HG03558 (cell line): ENCODE results near the gene LTN1.
"Not testable (repeated sequence)": the region's sequence is repeated elsewhere in the genome, so short reads cannot be mapped to it uniquely, and the experiment has no call there.

ENCODE experiments used
- ATAC-seq: cut with Tn5 transposase; IDR thresholded peaks from one replicate; pipeline ENCODE4 v1.9.1; 2021; ENCODE audit warnings: moderate number of reproducible peaks; ENCODE audit not compliant: unreplicated experiment; ENCODE audit errors: extremely low read depth

LTN1 gene, protein sequence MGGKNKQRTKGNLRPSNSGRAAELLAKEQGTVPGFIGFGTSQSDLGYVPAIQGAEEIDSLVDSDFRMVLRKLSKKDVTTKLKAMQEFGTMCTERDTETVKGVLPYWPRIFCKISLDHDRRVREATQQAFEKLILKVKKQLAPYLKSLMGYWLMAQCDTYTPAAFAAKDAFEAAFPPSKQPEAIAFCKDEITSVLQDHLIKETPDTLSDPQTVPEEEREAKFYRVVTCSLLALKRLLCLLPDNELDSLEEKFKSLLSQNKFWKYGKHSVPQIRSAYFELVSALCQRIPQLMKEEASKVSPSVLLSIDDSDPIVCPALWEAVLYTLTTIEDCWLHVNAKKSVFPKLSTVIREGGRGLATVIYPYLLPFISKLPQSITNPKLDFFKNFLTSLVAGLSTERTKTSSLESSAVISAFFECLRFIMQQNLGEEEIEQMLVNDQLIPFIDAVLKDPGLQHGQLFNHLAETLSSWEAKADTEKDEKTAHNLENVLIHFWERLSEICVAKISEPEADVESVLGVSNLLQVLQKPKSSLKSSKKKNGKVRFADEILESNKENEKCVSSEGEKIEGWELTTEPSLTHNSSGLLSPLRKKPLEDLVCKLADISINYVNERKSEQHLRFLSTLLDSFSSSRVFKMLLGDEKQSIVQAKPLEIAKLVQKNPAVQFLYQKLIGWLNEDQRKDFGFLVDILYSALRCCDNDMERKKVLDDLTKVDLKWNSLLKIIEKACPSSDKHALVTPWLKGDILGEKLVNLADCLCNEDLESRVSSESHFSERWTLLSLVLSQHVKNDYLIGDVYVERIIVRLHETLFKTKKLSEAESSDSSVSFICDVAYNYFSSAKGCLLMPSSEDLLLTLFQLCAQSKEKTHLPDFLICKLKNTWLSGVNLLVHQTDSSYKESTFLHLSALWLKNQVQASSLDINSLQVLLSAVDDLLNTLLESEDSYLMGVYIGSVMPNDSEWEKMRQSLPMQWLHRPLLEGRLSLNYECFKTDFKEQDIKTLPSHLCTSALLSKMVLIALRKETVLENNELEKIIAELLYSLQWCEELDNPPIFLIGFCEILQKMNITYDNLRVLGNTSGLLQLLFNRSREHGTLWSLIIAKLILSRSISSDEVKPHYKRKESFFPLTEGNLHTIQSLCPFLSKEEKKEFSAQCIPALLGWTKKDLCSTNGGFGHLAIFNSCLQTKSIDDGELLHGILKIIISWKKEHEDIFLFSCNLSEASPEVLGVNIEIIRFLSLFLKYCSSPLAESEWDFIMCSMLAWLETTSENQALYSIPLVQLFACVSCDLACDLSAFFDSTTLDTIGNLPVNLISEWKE (N-terminal part only)

DNA sequence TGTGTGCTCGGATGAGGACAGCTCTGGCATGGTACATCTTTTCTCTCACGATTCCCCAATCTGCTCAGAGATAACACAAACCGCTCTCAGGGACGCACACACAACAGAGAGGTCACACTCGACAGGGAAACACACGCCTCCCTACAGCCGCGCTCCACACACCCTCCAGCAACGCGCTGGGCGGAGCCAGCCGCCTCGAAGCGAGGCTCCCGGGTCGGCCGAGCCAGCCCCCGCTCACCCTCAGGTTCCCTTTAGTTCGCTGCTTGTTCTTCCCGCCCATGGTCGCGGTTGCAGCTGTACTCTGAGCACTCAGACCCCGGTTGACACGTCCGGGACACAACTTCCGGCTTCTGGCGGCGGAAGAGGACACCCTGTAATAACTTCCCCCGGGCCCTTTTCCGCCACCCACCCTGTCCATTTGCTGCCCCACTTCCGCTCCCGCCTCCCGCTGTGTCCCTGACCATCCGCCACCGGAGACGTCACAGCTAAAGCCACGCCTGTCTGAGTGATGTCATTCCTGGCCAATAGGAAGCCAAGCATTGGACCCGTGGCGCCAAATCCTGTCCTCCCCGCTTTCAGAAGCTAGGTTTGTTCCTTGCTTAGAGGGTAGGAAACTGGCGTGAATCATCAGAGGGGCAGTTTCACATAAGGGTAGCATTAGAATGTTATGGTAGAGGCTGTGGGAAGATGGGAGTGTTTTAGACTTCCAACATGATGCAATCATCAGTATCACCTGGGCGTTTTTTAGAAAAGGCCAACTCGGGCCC, at the start of gene LTN1:
Gene LTN1 (minus strand): TSS at position 352 of the 767 bp plus-strand sequence. CDS start 72 bp downstream, at position 280.
- peak; percentile 97 for ATAC-seq

DNA sequence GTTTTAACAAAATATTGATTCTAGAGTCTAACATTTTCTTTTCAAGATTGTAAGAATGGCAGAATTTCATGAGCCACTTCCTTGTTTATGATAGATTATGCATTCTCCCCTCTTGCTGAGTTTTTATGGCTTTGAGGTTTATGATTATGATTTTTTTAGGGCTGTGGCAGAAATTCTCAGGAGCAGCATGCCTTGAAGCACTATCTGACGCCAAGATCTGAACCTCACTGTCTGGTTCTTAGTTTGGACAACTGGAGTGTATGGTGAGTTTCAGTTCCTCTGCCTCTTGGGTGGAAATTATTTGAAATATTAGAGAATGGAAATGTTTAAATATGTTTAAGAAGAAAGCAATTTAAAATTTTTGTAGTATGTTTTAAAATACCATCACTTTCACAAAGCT, 42.0 kb upstream of the LTN1 start:
- no peak for ATAC-seq

GRCh38 chr21:29033871-29034270, 41.2 kb upstream of the LTN1 start:
- no peak for ATAC-seq

DNA sequence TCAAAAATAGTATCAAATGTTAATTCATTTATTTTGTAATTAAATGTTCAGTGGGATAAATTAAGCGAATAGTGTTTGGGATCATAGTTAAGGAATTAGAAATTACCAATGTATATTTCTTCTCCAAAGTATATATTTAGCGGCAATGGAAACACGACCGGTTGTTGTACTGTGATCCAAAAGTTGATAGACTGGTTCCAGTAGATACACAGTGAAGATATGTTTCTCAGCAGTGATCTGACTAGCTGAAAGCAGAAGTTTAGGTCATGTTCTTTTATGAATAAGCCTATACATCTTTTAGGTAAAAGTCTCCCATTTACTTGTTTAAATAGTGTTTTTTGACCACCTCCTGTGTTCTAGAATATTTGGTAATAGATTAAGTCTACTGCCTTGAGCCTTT, 40.6 kb upstream of the LTN1 start:
- ATAC-seq = no peak

- no peak for ATAC-seq
Measured at GRCh38 chr21:29030909-29031308, 38.2 kb upstream of the LTN1 start.

- no peak for ATAC-seq
Measured at GRCh38 chr21:29029524-29029923, 36.8 kb upstream of the LTN1 start.

DNA sequence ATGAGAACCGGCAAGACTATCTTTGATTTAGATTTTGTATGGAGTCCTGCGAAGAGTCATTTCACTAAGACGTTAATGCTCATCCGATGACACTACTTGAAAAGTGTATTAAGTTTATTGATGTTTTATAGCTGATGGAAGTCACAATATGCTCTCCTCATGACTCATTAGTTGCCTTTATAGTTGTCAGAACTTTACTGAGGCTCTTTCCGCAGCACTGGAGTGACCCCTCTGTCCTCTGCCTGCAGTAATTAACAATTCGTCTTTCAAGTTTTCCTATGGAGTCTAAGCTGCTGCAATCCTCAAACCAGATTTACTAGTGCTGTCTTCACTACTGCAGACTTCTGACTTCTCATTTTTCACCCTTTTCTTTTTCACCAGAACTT, 32.6 kb upstream of the LTN1 start:
- ATAC-seq = no peak

DNA sequence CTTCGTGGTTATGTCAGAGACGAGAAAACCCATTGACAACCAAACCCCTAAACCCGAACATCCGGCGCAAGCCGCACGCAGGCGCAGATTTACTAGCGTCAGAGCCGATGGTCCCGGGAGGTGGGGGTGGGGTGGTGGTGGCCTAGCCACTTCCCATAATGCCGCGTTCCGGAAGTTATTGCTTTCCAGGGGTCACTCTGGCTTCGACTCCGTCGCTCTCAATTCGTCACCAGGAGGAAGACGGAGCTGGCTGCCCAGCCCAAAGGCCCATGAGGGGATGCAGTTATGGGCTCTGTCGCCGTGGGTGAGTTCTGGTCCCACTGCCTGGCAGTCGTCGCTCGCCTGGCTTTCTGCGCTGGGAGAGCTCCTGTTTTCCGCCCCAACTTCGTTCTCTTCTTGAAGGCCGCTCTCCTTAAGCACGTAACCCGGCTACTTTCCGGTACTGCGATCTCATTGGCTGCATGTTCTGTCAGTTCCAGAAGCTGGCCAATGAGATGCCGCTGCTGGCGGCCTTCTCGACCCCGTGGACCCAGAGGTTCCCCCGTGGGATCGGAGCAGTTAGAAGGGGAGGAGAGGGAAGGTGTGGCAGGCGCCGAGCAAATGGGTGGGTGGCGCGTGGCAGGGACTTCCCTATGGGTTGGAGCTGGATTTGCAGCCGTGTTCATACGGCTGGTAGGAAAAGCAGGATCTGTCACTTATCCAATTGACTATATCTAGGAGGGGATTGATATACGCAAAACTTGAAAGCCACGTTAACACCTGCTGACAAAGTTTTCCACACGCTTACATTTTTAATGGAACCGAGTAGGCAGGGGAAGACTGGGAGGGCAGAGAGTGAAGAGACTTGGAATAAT, 32.0 kb upstream of the LTN1 start, which contains the start of gene USP16:
Gene USP16 (plus strand): TSS at position 195 of the 854 bp plus-strand sequence. CDS start 3,246 bp downstream, outside the sequence.
- ATAC-seq = peak; percentile 90

DNA sequence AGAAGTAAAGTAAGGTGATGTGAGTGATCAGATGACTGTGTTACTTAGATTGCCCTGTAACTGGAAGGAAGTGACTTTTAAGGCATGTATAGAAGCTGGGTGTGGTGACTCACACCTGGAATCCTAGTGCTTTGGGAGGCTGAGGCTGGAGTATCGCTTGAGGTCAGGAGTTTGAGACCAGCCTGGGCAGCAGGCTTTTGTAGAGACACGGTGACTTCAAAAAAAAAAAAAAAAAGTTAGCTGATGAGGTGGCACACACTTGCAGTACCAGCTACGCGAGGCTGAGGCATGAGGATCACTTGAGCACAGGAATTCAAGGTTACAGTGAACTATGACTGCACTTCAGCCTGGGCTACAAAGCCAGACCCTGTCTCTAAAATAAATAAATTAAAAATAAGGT, 29.5 kb upstream of the LTN1 start:
- ATAC-seq = no peak

- ATAC-seq = no peak
Measured at GRCh38 chr21:29018540-29018939, 25.9 kb upstream of the LTN1 start.

- no peak for ATAC-seq
Measured at GRCh38 chr21:29017639-29018237, 25.1 kb upstream of the LTN1 start.

DNA sequence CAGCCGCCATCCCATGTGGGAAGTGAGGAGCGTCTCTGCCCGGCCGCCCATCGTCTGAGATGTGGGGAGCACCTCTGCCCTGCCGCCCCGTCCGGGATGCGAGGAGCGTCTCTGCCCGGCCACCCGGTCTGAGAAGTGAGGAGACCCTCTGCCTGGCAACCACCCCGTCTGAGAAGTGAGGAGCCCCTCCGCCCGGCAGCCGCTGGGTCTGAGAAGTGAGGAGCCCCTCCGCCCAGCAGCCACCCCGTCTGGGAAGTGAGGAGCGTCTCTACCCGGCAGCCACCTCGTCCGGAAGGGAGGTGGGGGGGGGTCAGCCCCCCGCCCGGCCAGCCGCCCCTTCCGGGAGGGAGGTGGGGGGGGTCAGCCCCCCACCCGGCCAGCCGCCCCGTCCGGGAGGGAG, 18.6 kb upstream of the LTN1 start:
- ATAC-seq = not testable (repeated sequence)

DNA sequence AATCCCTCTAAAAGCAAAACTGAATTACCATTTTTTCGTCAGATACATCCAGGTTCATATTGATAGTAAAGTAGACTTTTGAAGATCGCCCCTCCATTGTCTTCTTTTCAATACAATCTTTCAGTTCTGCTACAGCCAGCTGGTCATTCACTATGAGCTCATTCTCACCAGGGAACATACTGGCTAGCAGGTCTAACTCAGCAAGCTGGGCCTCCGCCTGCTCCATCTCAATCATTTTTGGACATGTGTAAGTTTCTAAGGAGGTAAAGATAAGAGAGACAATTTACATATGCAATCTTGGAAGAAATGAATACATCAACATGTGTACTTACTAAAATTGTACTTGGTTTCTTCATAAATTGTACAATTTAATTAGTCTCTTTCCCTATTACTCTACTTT, 15.7 kb upstream of the LTN1 start:
- no peak for ATAC-seq

- ATAC-seq = no peak
Measured at GRCh38 chr21:29007810-29008209, 15.1 kb upstream of the LTN1 start.

GRCh38 chr21:29007135-29007534, 14.5 kb upstream of the LTN1 start:
- no peak for ATAC-seq

DNA sequence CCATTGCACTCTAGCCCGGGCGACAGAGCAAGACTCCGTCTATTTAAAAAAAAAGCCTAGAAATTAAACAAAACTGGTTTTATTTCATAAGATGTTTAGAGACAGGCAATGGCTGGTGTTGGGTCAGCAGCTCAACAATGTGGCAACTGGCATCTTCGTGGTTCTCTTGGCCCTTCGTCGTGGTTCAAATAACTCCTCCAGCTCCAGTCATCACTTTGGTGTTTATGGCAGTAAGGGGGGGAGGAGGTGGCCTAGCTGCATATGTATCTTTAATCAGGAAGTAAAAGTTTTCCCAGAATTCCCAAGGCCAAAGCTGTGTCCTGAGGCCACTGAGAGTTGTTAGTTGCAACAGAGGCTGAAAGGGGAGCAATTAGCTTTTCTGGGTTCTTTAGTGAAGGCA, 13.0 kb upstream of the LTN1 start:
- ATAC-seq = no peak

- peak; percentile 99 for ATAC-seq
Measured at GRCh38 chr21:29002442-29003144, 9.9 kb upstream of the LTN1 start.

- no peak for ATAC-seq
Measured at GRCh38 chr21:28993293-28993629, 584 bp upstream of the LTN1 start.
